WTC11 (cell line): Measurements from ENCODE around the gene MEF2D. TPM values are rescaled to one million over a fixed set of nuclear protein-coding genes. Genes with fewer than 3 reads are reported as not detected.

Source experiments
- AR ChIP-seq: fragments of 250-450 bp; sonication (Bioruptor Pico); IDR thresholded peaks from 2 replicates; pipeline ENCODE4 v1.9.0; 2021; ENCODE audit warnings: mild to moderate bottlenecking
- ATF1 ChIP-seq: sonication (generic); formaldehyde crosslinking; IDR thresholded peaks from 2 replicates; pipeline ENCODE4 v1.8.1; 2023; ENCODE audit warnings: mild to moderate bottlenecking, moderate library complexity, missing genetic modification reagents
- CBFB ChIP-seq: sonication (generic); formaldehyde crosslinking; IDR thresholded peaks from 2 replicates; pipeline ENCODE4 v1.8.1; 2022; ENCODE audit warnings: mild to moderate bottlenecking, low read depth, missing genetic modification reagents
- E2F1 ChIP-seq: sonication (generic); formaldehyde crosslinking; IDR thresholded peaks from 2 replicates; pipeline ENCODE4 v1.8.0; 2022; ENCODE audit warnings: mild to moderate bottlenecking, missing genetic modification reagents
- E2F4 ChIP-seq: sonication (generic); formaldehyde crosslinking; IDR thresholded peaks from 2 replicates; pipeline ENCODE4 v1.8.1; 2022; ENCODE audit warnings: low read depth, mild to moderate bottlenecking, moderate library complexity, missing genetic modification reagents, borderline replicate concordance
- ESRRA ChIP-seq: sonication (generic); formaldehyde crosslinking; IDR thresholded peaks from 2 replicates; pipeline ENCODE4 v1.8.1; 2022; ENCODE audit warnings: mild to moderate bottlenecking, missing genetic modification reagents, borderline replicate concordance
- ETV6 ChIP-seq: sonication (generic); formaldehyde crosslinking; IDR thresholded peaks from 2 replicates; pipeline ENCODE4 v1.8.1; 2022; ENCODE audit warnings: mild to moderate bottlenecking, missing genetic modification reagents
- FOXK1 ChIP-seq: sonication (generic); formaldehyde crosslinking; IDR thresholded peaks from 2 replicates; pipeline ENCODE4 v1.8.0; 2022; ENCODE audit warnings: mild to moderate bottlenecking, moderate library complexity, missing genetic modification reagents
- GABPB1 ChIP-seq: sonication (generic); formaldehyde crosslinking; IDR thresholded peaks from 2 replicates; pipeline ENCODE4 v1.8.1; 2023; ENCODE audit warnings: mild to moderate bottlenecking, missing genetic modification reagents
- MAX ChIP-seq: sonication (generic); formaldehyde crosslinking; IDR thresholded peaks from 2 replicates; pipeline ENCODE4 v1.8.0; 2022; ENCODE audit warnings: mild to moderate bottlenecking, missing genetic modification reagents
- MXD4 ChIP-seq: fragments of 250-450 bp; sonication (Bioruptor Pico); IDR thresholded peaks from 2 replicates; pipeline ENCODE4 v1.8.0; 2021; ENCODE audit warnings: mild to moderate bottlenecking, moderate library complexity, borderline replicate concordance
- NFE2L1 ChIP-seq: sonication (generic); formaldehyde crosslinking; IDR thresholded peaks from 2 replicates; pipeline ENCODE4 v1.8.1; 2023; ENCODE audit warnings: missing genetic modification reagents
- NR3C1 ChIP-seq: sonication (generic); formaldehyde crosslinking; conservative IDR thresholded peaks from 2 replicates; pipeline ENCODE4 v1.8.1; 2023; ENCODE audit warnings: low read depth, mild to moderate bottlenecking, missing genetic modification reagents
- SMAD3 ChIP-seq: sonication (generic); formaldehyde crosslinking; IDR thresholded peaks from 2 replicates; pipeline ENCODE4 v1.8.0; 2022; ENCODE audit warnings: missing genetic modification reagents, mild to moderate bottlenecking, borderline replicate concordance
- SMAD4 ChIP-seq: sonication (generic); formaldehyde crosslinking; IDR thresholded peaks from 2 replicates; pipeline ENCODE4 v1.8.0; 2022; ENCODE audit warnings: mild to moderate bottlenecking, missing genetic modification reagents
- TCF7 ChIP-seq: sonication (generic); formaldehyde crosslinking; IDR thresholded peaks from 2 replicates; pipeline ENCODE4 v1.8.0; 2022; ENCODE audit warnings: mild to moderate bottlenecking, low read depth, missing genetic modification reagents, moderate library complexity
- TEAD1 ChIP-seq: sonication (generic); formaldehyde crosslinking; IDR thresholded peaks from 2 replicates; pipeline ENCODE4 v1.8.0; 2022; ENCODE audit warnings: mild to moderate bottlenecking, missing genetic modification reagents
- TEAD4 ChIP-seq: sonication (generic); formaldehyde crosslinking; IDR thresholded peaks from 2 replicates; pipeline ENCODE4 v1.8.0; 2022; ENCODE audit warnings: mild to moderate bottlenecking, missing genetic modification reagents
- TP53 ChIP-seq: sonication (generic); formaldehyde crosslinking; IDR thresholded peaks from 2 replicates; pipeline ENCODE4 v1.8.1; 2023; ENCODE audit warnings: mild to moderate bottlenecking, missing genetic modification reagents
- USF1 ChIP-seq: sonication (generic); formaldehyde crosslinking; IDR thresholded peaks from 2 replicates; pipeline ENCODE4 v1.8.0; 2022; ENCODE audit warnings: mild to moderate bottlenecking, missing genetic modification reagents
- ZBTB21 ChIP-seq: sonication (generic); formaldehyde crosslinking; IDR thresholded peaks from 2 replicates; pipeline ENCODE4 v1.8.1; 2023; ENCODE audit warnings: mild to moderate bottlenecking, missing genetic modification reagents, borderline replicate concordance
- ZNF263 ChIP-seq: sonication (generic); formaldehyde crosslinking; IDR thresholded peaks from 2 replicates; pipeline ENCODE4 v1.8.1; 2022; ENCODE audit warnings: low read depth, mild to moderate bottlenecking, moderate library complexity, missing genetic modification reagents
- ZNF416 ChIP-seq: fragments of 250-450 bp; sonication (Bioruptor Pico); IDR thresholded peaks from 2 replicates; pipeline ENCODE4 v1.9.0; 2021; ENCODE audit warnings: mild to moderate bottlenecking, inconsistent platforms
- ZNF423 ChIP-seq: fragments of 250-450 bp; sonication (Bioruptor Pico); IDR thresholded peaks from 2 replicates; pipeline ENCODE4 v2.1.2; 2022; ENCODE audit warnings: mild to moderate bottlenecking, moderate library complexity
- total RNA-seq: library from RNA; stranded (reverse); gene quantifications from 3 replicates; pipeline ENCODE4 v1.2.3, GENCODE V29; 2021
- TF ChIP-seq, protein P1 (sequence below): sonication (generic); formaldehyde crosslinking; IDR thresholded peaks from 2 replicates; pipeline ENCODE4 v1.8.1; 2023; ENCODE audit warnings: mild to moderate bottlenecking, missing genetic modification reagents, borderline replicate concordance
- TF ChIP-seq, protein P2 (sequence below): sonication (generic); formaldehyde crosslinking; IDR thresholded peaks from 2 replicates; pipeline ENCODE4 v1.8.0; 2023; ENCODE audit warnings: mild to moderate bottlenecking, missing genetic modification reagents

The MEF2D gene
- total RNA-seq, 1 experiment from 2014 or later = 24.1 TPM

DNA sequence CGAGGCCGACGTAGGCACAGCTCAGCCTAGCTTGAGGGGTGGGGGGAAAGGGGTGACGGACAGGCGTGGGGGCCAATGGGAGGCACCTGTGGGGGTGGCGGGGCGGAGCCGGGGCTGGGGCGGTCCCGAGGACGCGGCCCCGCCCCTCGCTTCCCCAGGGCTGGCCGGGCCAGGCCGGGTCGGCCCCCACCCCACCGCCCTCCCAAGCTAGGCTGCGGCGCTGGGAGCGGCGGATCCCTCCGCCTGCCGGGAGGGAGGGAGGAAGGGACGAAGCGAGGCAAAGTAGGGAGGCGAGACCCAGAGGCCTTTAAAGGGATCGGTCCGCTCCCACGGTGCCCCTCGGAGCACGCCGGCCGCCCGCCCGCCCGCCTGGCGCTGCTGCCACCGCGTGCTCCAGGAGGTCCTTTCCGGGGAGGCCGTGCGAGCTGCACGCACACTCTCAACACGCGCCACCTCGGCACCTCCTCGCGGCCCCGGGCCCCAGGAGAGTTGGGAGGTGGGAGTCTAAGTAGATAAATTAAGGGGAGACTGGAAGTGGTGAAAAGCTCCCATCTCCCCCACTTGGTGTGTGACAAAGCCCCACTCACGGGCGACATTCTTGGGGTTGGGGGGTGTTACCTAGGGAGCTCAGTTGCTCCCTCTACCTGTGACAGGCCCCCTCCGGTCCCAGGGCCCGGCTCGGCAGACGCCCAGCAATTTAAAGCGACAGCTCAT is 375 bp upstream of the MEF2D start (continued):
- TF ChIP-seq, protein P1, sequence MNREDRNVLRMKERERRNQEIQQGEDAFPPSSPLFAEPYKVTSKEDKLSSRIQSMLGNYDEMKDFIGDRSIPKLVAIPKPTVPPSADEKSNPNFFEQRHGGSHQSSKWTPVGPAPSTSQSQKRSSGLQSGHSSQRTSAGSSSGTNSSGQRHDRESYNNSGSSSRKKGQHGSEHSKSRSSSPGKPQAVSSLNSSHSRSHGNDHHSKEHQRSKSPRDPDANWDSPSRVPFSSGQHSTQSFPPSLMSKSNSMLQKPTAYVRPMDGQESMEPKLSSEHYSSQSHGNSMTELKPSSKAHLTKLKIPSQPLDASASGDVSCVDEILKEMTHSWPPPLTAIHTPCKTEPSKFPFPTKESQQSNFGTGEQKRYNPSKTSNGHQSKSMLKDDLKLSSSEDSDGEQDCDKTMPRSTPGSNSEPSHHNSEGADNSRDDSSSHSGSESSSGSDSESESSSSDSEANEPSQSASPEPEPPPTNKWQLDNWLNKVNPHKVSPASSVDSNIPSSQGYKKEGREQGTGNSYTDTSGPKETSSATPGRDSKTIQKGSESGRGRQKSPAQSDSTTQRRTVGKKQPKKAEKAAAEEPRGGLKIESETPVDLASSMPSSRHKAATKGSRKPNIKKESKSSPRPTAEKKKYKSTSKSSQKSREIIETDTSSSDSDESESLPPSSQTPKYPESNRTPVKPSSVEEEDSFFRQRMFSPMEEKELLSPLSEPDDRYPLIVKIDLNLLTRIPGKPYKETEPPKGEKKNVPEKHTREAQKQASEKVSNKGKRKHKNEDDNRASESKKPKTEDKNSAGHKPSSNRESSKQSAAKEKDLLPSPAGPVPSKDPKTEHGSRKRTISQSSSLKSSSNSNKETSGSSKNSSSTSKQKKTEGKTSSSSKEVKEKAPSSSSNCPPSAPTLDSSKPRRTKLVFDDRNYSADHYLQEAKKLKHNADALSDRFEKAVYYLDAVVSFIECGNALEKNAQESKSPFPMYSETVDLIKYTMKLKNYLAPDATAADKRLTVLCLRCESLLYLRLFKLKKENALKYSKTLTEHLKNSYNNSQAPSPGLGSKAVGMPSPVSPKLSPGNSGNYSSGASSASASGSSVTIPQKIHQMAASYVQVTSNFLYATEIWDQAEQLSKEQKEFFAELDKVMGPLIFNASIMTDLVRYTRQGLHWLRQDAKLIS = no peak
- TF ChIP-seq FOXK1 (CRISPR knock-in tag) = no peak; the same call in 1 of the 2 replicates
- TF ChIP-seq ZNF423 (CRISPR knock-in tag) = 0 out of 2 replicates have a peak, but pooled peaks have one; percentile 36
- peak; percentile 49; the same call in 1 of the 2 replicates for TF ChIP-seq USF1
- peak; percentile 76; the same call in 1 of the 2 replicates for TF ChIP-seq ZNF416 (CRISPR knock-in tag)
- TF ChIP-seq ATF1 (CRISPR knock-in tag) = no peak
- no peak for TF ChIP-seq NR3C1 (CRISPR knock-in tag)
- peak; percentile 55; the same call in 1 of the 2 replicates for TF ChIP-seq TCF7 (CRISPR knock-in tag)
- peak; percentile 68; the same call in 1 of the 2 replicates for TF ChIP-seq ETV6 (CRISPR knock-in tag)
- 0 out of 2 replicates have a peak, but pooled peaks have one; percentile 18 for TF ChIP-seq GABPB1
- no peak for TF ChIP-seq E2F4 (CRISPR knock-in tag)
- 0 out of 2 replicates have a peak, but pooled peaks have one; percentile 42 for TF ChIP-seq E2F1
- TF ChIP-seq TEAD1 (CRISPR knock-in tag) = peak; percentile 60; the same call in 1 of the 2 replicates
- no peak for TF ChIP-seq ESRRA (CRISPR knock-in tag)
- TF ChIP-seq, protein P2, sequence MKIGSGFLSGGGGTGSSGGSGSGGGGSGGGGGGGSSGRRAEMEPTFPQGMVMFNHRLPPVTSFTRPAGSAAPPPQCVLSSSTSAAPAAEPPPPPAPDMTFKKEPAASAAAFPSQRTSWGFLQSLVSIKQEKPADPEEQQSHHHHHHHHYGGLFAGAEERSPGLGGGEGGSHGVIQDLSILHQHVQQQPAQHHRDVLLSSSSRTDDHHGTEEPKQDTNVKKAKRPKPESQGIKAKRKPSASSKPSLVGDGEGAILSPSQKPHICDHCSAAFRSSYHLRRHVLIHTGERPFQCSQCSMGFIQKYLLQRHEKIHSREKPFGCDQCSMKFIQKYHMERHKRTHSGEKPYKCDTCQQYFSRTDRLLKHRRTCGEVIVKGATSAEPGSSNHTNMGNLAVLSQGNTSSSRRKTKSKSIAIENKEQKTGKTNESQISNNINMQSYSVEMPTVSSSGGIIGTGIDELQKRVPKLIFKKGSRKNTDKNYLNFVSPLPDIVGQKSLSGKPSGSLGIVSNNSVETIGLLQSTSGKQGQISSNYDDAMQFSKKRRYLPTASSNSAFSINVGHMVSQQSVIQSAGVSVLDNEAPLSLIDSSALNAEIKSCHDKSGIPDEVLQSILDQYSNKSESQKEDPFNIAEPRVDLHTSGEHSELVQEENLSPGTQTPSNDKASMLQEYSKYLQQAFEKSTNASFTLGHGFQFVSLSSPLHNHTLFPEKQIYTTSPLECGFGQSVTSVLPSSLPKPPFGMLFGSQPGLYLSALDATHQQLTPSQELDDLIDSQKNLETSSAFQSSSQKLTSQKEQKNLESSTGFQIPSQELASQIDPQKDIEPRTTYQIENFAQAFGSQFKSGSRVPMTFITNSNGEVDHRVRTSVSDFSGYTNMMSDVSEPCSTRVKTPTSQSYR (CRISPR knock-in tag) = peak; percentile 64; the same call in 1 of the 2 replicates
- no peak for TF ChIP-seq TEAD4 (CRISPR knock-in tag)
- TF ChIP-seq ZBTB21 (CRISPR knock-in tag) = peak; percentile 46; the same call in 1 of the 2 replicates
- TF ChIP-seq MXD4 (CRISPR knock-in tag) = no peak
- TF ChIP-seq CBFB (CRISPR knock-in tag) = no peak
- 0 out of 2 replicates have a peak, but pooled peaks have one; percentile 18 for TF ChIP-seq ZNF263 (CRISPR knock-in tag)
- TF ChIP-seq SMAD4 = no peak
- peak; percentile 58 for TF ChIP-seq NFE2L1 (CRISPR knock-in tag)
- peak; percentile 72; the same call in 1 of the 2 replicates for TF ChIP-seq SMAD3 (CRISPR knock-in tag)
- TF ChIP-seq TP53 (CRISPR knock-in tag) = 0 out of 2 replicates have a peak, but pooled peaks have one; percentile 8
- TF ChIP-seq AR = no peak
- TF ChIP-seq MAX (CRISPR knock-in tag) = peak; percentile 83; the same call in 1 of the 2 replicates
